Measurements from ENCODE around the gene RAB43.

- no peak for TF ChIP-seq POLR2A (IDR thresholded peaks at IDR 0.05; ENCODE audit: low read depth)
- TF ChIP-seq, protein P1, sequence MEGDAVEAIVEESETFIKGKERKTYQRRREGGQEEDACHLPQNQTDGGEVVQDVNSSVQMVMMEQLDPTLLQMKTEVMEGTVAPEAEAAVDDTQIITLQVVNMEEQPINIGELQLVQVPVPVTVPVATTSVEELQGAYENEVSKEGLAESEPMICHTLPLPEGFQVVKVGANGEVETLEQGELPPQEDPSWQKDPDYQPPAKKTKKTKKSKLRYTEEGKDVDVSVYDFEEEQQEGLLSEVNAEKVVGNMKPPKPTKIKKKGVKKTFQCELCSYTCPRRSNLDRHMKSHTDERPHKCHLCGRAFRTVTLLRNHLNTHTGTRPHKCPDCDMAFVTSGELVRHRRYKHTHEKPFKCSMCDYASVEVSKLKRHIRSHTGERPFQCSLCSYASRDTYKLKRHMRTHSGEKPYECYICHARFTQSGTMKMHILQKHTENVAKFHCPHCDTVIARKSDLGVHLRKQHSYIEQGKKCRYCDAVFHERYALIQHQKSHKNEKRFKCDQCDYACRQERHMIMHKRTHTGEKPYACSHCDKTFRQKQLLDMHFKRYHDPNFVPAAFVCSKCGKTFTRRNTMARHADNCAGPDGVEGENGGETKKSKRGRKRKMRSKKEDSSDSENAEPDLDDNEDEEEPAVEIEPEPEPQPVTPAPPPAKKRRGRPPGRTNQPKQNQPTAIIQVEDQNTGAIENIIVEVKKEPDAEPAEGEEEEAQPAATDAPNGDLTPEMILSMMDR (IDR thresholded peaks at IDR 0.05) = no peak
- no peak for TF ChIP-seq EP300 (IDR thresholded peaks at IDR 0.05)
Observed at GRCh38 chr3:129121792-129122411, at the start of gene RAB43.
